HepG2 (cell line): ENCODE results near the gene IFT172. TPM values are rescaled to one million over a fixed set of nuclear protein-coding genes. Genes with fewer than 3 reads are reported as not detected.

ENCODE experiments used
- CREB3 ChIP-seq: sonication (generic); formaldehyde crosslinking; IDR thresholded peaks from 2 replicates; pipeline ENCODE4 v1.5.0; 2020; ENCODE audit warnings: missing genetic modification reagents
- HIVEP1 ChIP-seq: sonication (generic); formaldehyde crosslinking; IDR thresholded peaks from 2 replicates; pipeline ENCODE4 v1.4.0; 2020; ENCODE audit warnings: mild to moderate bottlenecking, missing genetic modification reagents
- HMG20A ChIP-seq: IDR thresholded peaks from 2 replicates; pipeline ENCODE4 v1.6.1; 2016; ENCODE audit warnings: borderline replicate concordance
- KLF16 ChIP-seq, 2 experiments: sonication (generic) in 1 of 2; formaldehyde crosslinking in 1 of 2; IDR thresholded peaks; 2 replicates each; pipeline versions ENCODE4 v1.6.1 to v1.8.0; 2016 to 2023; ENCODE audit warnings: missing genetic modification reagents in 2 of 2, missing compliant biosample characterization in 1 of 2
- NFE2 ChIP-seq: sonication (generic); formaldehyde crosslinking; IDR thresholded peaks from 2 replicates; pipeline ENCODE4 v1.4.0; 2020; ENCODE audit warnings: missing genetic modification reagents
- NFKBIZ ChIP-seq: IDR thresholded peaks from 2 replicates; pipeline ENCODE4 v1.6.1; 2018; ENCODE audit warnings: missing genetic modification reagents, missing compliant biosample characterization
- RBAK ChIP-seq: sonication (generic); formaldehyde crosslinking; IDR thresholded peaks from 2 replicates; pipeline ENCODE4 v1.5.1; 2020; ENCODE audit warnings: mild to moderate bottlenecking, missing genetic modification reagents
- RFX1 ChIP-seq: fragments of 450-650 bp; IDR thresholded peaks from 2 replicates; pipeline ENCODE4 v1.6.1; 2017
- SOX6 ChIP-seq, 2 experiments: fragments of 450-650 bp in 1 of 2; sonication (generic) in 1 of 2; formaldehyde crosslinking in 1 of 2; IDR thresholded peaks; 2 replicates each; pipeline versions ENCODE4 v1.4.0 to v1.6.1; 2017 to 2020; ENCODE audit warnings: antibody characterized with exemption in 1 of 2, mild to moderate bottlenecking in 1 of 2, missing genetic modification reagents in 1 of 2
- SRSF1 ChIP-seq: fragments of 200-400 bp; formaldehyde crosslinking; optimal IDR thresholded peaks from 2 replicates; pipeline ENCODE3; 2017; ENCODE audit warnings: mild to moderate bottlenecking, low read depth, low read length, moderate library complexity
- ZBTB20 ChIP-seq: sonication (generic); formaldehyde crosslinking; IDR thresholded peaks from 2 replicates; pipeline ENCODE4 v1.8.1; 2023; ENCODE audit warnings: missing genetic modification reagents, low read depth, mild to moderate bottlenecking, borderline replicate concordance
- ZNF546 ChIP-seq: sonication (generic); formaldehyde crosslinking; conservative IDR thresholded peaks from 2 replicates; pipeline ENCODE4 v1.8.1; 2023; ENCODE audit warnings: mild to moderate bottlenecking, missing genetic modification reagents
- ZNF646 ChIP-seq: sonication (generic); formaldehyde crosslinking; IDR thresholded peaks from 2 replicates; pipeline ENCODE4 v1.9.0; 2021; ENCODE audit warnings: mild to moderate bottlenecking, missing genetic modification reagents
- ZNF749 ChIP-seq: sonication (generic); formaldehyde crosslinking; IDR thresholded peaks from 2 replicates; pipeline ENCODE4 v1.8.0; 2022; ENCODE audit warnings: mild to moderate bottlenecking, missing genetic modification reagents, moderate library complexity, borderline replicate concordance
- ZSCAN31 ChIP-seq: sonication (generic); formaldehyde crosslinking; IDR thresholded peaks from 2 replicates; pipeline ENCODE4 v1.5.0; 2020; ENCODE audit warnings: low read depth, mild to moderate bottlenecking, missing genetic modification reagents
- polyA plus RNA-seq, 8 experiments: library from polyadenylated mRNA; depleted of rRNA in 3 of 8; stranded (reverse) in 7 of 8; unstranded in 1 of 8; fragments of >200 nt; fragmentation: Illumina TruSeq in 4 of 8; extraction: Trizol in 4 of 8; gene quantifications; 2 replicates each; pipeline versions ENCODE4 v1.2.1 to v1.2.3, GENCODE V29; 2011 to 2016; ENCODE audit warnings: low read depth in 4 of 8, missing spikeins in 1 of 8, mixed read lengths in 1 of 8; ENCODE audit not compliant: insufficient read depth in 1 of 8
- total RNA-seq, 5 experiments: library from RNA; depleted of rRNA; stranded (reverse); fragments of >200 nt; fragmentation: Illumina TruSeq; extraction: Trizol; gene quantifications; 2 replicates each; pipeline ENCODE4 v1.2.3, GENCODE V29; 2016; ENCODE audit warnings: low read depth in 1 of 5
- TF ChIP-seq, protein P1 (sequence below): sonication (generic); formaldehyde crosslinking; IDR thresholded peaks from 2 replicates; pipeline ENCODE4 v1.5.0; 2020; ENCODE audit warnings: missing genetic modification reagents
- TF ChIP-seq, protein P2 (sequence below): sonication (generic); formaldehyde crosslinking; IDR thresholded peaks from 2 replicates; pipeline ENCODE4 v1.4.0; 2020; ENCODE audit warnings: missing genetic modification reagents

The IFT172 gene
- total and polyA plus RNA-seq, 2 of the 13 experiments (the other 11 are each of a cell fraction or from before 2014, with no cell fraction given), result 21.6 to 35.7 TPM

DNA sequence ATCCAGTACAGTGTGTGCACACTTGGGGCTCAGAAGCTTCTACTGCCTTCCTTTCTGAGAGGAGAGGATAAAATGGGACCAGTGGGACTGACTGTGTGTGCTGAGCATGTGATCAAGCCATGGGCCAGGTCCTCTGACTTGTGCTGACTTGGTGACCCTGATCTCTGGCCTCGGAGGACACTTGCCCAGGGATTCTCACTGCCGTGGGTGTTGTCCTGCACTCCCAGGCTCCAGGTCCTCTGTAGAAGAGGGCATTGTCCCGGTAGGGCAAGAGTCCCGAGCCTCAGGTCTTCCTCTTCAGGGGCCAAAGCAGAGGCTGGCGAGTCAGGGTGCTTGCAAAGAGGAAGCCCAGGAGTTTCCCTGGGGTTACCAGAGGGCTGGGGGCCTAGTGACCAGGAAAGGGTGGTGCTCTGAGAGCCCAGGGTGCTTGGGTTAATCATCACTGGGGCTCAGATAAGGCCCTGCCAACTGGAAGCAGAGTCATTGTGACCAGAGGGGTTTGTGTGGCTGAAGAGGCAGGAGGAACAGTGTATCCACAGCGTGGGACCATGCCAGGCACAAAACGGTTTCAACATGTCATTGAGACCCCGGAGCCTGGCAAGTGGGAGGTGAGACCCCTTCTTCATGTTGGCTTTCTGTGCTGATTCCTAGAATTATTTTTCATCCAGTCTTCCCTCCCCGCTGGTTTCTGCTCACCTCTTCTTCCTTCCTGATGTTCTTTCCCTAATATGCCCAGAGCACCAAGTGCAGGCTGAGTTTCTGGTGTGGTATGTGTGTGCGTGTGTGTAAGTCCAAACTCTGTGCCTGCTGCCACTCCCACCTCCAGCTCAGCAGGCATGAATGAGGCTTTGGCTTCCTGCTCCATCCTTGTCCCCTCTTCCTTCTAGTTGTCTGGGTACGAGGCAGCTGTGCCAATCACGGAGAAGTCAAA is 7.1 kb upstream of the IFT172 start, which contains the start of gene GCKR (continued):
- TF ChIP-seq NFKBIZ (no peak), SOX6 (IDR thresholded peaks at IDR 0.05) (no peak), SOX6 (CRISPR knock-in tag; IDR thresholded peaks at IDR 0.05) (peak; percentile 90), ZNF546 (CRISPR knock-in tag) (0 out of 2 replicates have a peak, but pooled peaks have one; percentile 33), ZBTB20 (CRISPR knock-in tag) (peak; percentile 67; the same call in 1 of the 2 replicates), HIVEP1 (CRISPR knock-in tag) (peak; percentile 87; the same call in 1 of the 2 replicates), CREB3 (peak; percentile 19; the same call in 1 of the 2 replicates), ZNF749 (peak; percentile 80; the same call in 1 of the 2 replicates), NFE2 (CRISPR knock-in tag) (peak; percentile 60; the same call in 1 of the 2 replicates), RFX1 (no peak), SRSF1 (peak; percentile 69), ZNF646 (no peak; the same call in 1 of the 2 replicates), HMG20A (CRISPR knock-in tag) (peak; percentile 64; the same call in 1 of the 2 replicates), RBAK (no peak; the same call in 1 of the 2 replicates), ZSCAN31 (0 out of 2 replicates have a peak, but pooled peaks have one; percentile 70), KLF16 (CRISPR knock-in tag; IDR thresholded peaks at IDR 0.05) (peak in 1 of 2 experiments; percentile 64; a peak in 2 of 4 replicates)
- TF ChIP-seq, protein P1, sequence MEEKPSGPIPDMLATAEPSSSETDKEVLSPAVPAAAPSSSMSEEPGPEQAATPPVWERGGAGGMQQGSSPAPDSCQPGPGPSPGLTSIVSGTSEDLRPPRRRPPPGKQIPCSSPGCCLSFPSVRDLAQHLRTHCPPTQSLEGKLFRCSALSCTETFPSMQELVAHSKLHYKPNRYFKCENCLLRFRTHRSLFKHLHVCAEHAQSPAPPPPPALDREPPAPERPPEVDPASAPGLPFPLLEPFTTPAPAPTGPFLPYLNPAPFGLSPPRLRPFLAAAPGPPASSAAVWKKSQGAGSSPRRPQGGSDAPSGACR (CRISPR knock-in tag), result no peak
- TF ChIP-seq, protein P2, sequence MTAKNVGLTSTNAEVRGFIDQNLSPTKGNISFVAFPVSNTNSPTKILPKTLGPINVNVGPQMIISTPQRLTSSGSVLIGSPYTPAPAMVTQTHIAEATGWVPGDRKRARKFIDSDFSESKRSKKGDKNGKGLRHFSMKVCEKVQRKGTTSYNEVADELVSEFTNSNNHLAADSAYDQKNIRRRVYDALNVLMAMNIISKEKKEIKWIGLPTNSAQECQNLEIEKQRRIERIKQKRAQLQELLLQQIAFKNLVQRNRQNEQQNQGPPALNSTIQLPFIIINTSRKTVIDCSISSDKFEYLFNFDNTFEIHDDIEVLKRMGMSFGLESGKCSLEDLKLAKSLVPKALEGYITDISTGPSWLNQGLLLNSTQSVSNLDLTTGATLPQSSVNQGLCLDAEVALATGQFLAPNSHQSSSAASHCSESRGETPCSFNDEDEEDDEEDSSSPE (CRISPR knock-in tag), result peak; percentile 62
